CD8-positive, alpha-beta memory T cell (primary cell): ENCODE results near the gene KCNIP1. TPM values are rescaled to one million over a fixed set of nuclear protein-coding genes. Genes with fewer than 3 reads are reported as not detected.

Source experiments
- CTCF ChIA-PET: fragments of 350-600 bp; sonication (Branson Sonifier 250); formaldehyde crosslinking; loops from one replicate; lab custom pipeline; 2021; ENCODE audit warnings: antibody characterized with exemption; lab: Charles Lee
- POLR2A ChIA-PET: fragments of 350-600 bp; sonication (Branson Sonifier 250); formaldehyde crosslinking; loops from one replicate; lab custom pipeline; 2021; ENCODE audit warnings: antibody characterized with exemption; lab: Charles Lee
- DNase-seq, 5 donors: peaks; one replicate each; pipeline versions ENCODE4 v3.0.0 to v3.0.0-alpha.2; 2020 to 2022; ENCODE audit warnings: mixed read lengths in 1 of 5
- H3K27ac ChIP-seq: one replicate; pipeline ENCODE4 v1.7.0; 2013; ENCODE audit warnings: low read depth, mild to moderate bottlenecking, low read length, moderate library complexity
- H3K27me3 ChIP-seq: 2 replicates; pipeline ENCODE4 v1.7.0; 2013; ENCODE audit warnings: low read length, mild to moderate bottlenecking; ENCODE audit not compliant: insufficient read depth, poor library complexity, severe bottlenecking
- H3K36me3 ChIP-seq: 2 replicates; pipeline ENCODE4 v1.7.0; 2013; ENCODE audit warnings: mild to moderate bottlenecking, low read length, moderate library complexity; ENCODE audit not compliant: insufficient read depth
- H3K4me1 ChIP-seq: 2 replicates; pipeline ENCODE4 v1.7.0; 2013; ENCODE audit warnings: mild to moderate bottlenecking, low read length, moderate library complexity; ENCODE audit not compliant: insufficient read depth
- H3K4me3 ChIP-seq: 2 replicates; pipeline ENCODE4 v1.7.0; 2013; ENCODE audit warnings: mild to moderate bottlenecking, low read length
- H3K9me3 ChIP-seq: 2 replicates; pipeline ENCODE4 v1.7.0; 2013; ENCODE audit warnings: mild to moderate bottlenecking, low read length
- H3K27ac Mint-ChIP-seq, 8 donors: one replicate each; pipeline ENCODE4 v1.8.0; 2020 to 2021; ENCODE audit warnings: mixed read lengths in 8 of 8, mild to moderate bottlenecking in 6 of 8, inconsistent platforms in 3 of 8, moderate library complexity in 3 of 8
- H3K27me3 Mint-ChIP-seq, 2 donors: one replicate each; pipeline ENCODE4 v1.8.0; 2020 to 2021; ENCODE audit warnings: mixed read lengths in 2 of 2, mild to moderate bottlenecking in 1 of 2, moderate library complexity in 1 of 2
- H3K36me3 Mint-ChIP-seq, 3 donors: one replicate each; pipeline ENCODE4 v1.8.0; 2020 to 2021; ENCODE audit warnings: mixed read lengths in 3 of 3, inconsistent platforms in 1 of 3, mild to moderate bottlenecking in 1 of 3
- H3K4me1 Mint-ChIP-seq, 3 donors: one replicate each; pipeline ENCODE4 v1.8.0; 2020 to 2021; ENCODE audit warnings: mixed read lengths in 3 of 3, inconsistent platforms in 1 of 3, mild to moderate bottlenecking in 1 of 3
- H3K4me3 Mint-ChIP-seq, 7 donors: one replicate each; pipeline ENCODE4 v1.8.0; 2020 to 2021; ENCODE audit warnings: mixed read lengths in 7 of 7, mild to moderate bottlenecking in 6 of 7, moderate library complexity in 4 of 7, inconsistent platforms in 2 of 7
- H3K9me3 Mint-ChIP-seq, 5 donors: one replicate each; pipeline ENCODE4 v1.8.0; 2020 to 2022; ENCODE audit warnings: mixed read lengths in 5 of 5, mild to moderate bottlenecking in 3 of 5, moderate library complexity in 2 of 5, inconsistent platforms in 1 of 5
- polyA plus RNA-seq: library from polyadenylated mRNA; unstranded; fragments of 300-500 nt; fragmentation: Illumina TruSeq; gene quantifications from one replicate; pipeline ENCODE4 v1.2.3, GENCODE V29; 2021
- total RNA-seq, 2 experiments: library from RNA; stranded (reverse); gene quantifications; one replicate each; pipeline ENCODE4 v1.2.3, GENCODE V29; 2021

Gene KCNIP1
- total and polyA plus RNA-seq, 3 experiments from 2014 or later, result not detected

GRCh38 chr5:170693701-170694100, 189.9 kb downstream of the KCNIP1 start:
- CTCF ChIA-PET, result no interaction called here
- no peaks in the 10 kb centered on the region for H3K27me3 ChIP-seq
- no peaks in the 10 kb centered on the region for H3K36me3 ChIP-seq
- no peaks in the 10 kb centered on the region for H3K36me3 Mint-ChIP-seq
- H3K27me3 Mint-ChIP-seq, result peaks cover 5 to 71% of the 10 kb centered on the region in 2 donors
- no peak overlapping the region for H3K27ac Mint-ChIP-seq
- H3K4me1 ChIP-seq, result no peaks in the 10 kb centered on the region
- H3K9me3 Mint-ChIP-seq, result no peaks in the 10 kb centered on the region
- H3K27ac ChIP-seq, result no peak overlapping the region
- no peaks in the 10 kb centered on the region for H3K9me3 ChIP-seq
- no peaks in the 10 kb centered on the region for H3K4me1 Mint-ChIP-seq
- no peak for DNase-seq
- no peak overlapping the region for H3K4me3 ChIP-seq
- H3K4me3 Mint-ChIP-seq, result peak overlapping the region in 1 of 7 donors; percentile 5
- POLR2A ChIA-PET, result no interaction called here

DNA sequence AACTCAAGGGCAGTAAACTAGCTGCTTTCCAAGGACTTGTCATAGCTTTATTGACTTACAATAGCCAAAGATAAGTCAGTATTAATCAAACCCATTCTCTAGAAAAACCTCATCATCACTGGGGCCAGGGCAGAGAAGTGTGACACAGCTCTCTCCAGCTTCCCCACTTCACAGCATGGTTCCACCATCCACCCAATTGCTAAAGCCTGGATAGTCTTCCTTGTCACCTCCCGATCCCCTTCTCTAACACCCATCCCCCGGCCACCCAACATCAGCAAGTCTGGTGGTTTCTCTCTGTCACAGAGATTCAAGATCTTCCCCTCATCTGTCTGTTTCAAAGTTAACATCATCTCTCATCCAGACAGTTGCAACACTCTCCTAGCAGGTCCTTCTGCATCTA, 191.1 kb downstream of the KCNIP1 start:
- Mint-ChIP-seq H3K27me3 (peaks cover 10 to 65% of the 10 kb centered on the region in 2 donors), H3K27ac (no peak overlapping the region), H3K9me3 (no peaks in the 10 kb centered on the region), H3K4me1 (no peaks in the 10 kb centered on the region), H3K4me3 (no peak overlapping the region), H3K36me3 (no peaks in the 10 kb centered on the region)
- no peaks in the 10 kb centered on the region for H3K36me3 ChIP-seq
- ChIA-PET CTCF (no interaction called here), POLR2A (no interaction called here)
- no peak overlapping the region for H3K27ac ChIP-seq
- no peak overlapping the region for H3K4me3 ChIP-seq
- H3K27me3 ChIP-seq, result no peaks in the 10 kb centered on the region
- H3K9me3 ChIP-seq, result no peaks in the 10 kb centered on the region
- DNase-seq, result no peak
- H3K4me1 ChIP-seq, result no peaks in the 10 kb centered on the region

- H3K27me3 ChIP-seq, result no peaks in the 10 kb centered on the region
- POLR2A ChIA-PET, result no interaction called here
- CTCF ChIA-PET, result no interaction called here
These were observed 193.2 kb downstream of the KCNIP1 start for GRCh38 chr5:170697031-170697430.

GRCh38 chr5:170700503-170700902, 196.7 kb downstream of the KCNIP1 start:
- H3K4me1 Mint-ChIP-seq, result no peaks in the 10 kb centered on the region
- H3K27ac Mint-ChIP-seq, result no peak overlapping the region
- DNase-seq, result no peak
- H3K36me3 ChIP-seq, result no peaks in the 10 kb centered on the region
- H3K36me3 Mint-ChIP-seq, result no peaks in the 10 kb centered on the region
- ChIA-PET POLR2A (no interaction called here), CTCF (no interaction called here)
- no peak overlapping the region for H3K4me3 Mint-ChIP-seq
- H3K4me1 ChIP-seq, result no peaks in the 10 kb centered on the region
- no peaks in the 10 kb centered on the region for H3K9me3 ChIP-seq
- H3K27me3 ChIP-seq, result no peaks in the 10 kb centered on the region
- peaks cover 6 to 23% of the 10 kb centered on the region in 2 donors for H3K27me3 Mint-ChIP-seq
- H3K27ac ChIP-seq, result no peak overlapping the region
- H3K4me3 ChIP-seq, result no peak overlapping the region
- H3K9me3 Mint-ChIP-seq, result peaks cover 0 to 2% (median 0%) of the 10 kb centered on the region in 5 donors

More at GRCh38 chr5:170697031-170697430, 193.2 kb downstream of the KCNIP1 start:
- Mint-ChIP-seq H3K27ac (no peak overlapping the region), H3K27me3 (peaks cover 11 to 51% of the 10 kb centered on the region in 2 donors), H3K36me3 (no peaks in the 10 kb centered on the region), H3K9me3 (no peaks in the 10 kb centered on the region), H3K4me3 (no peak overlapping the region), H3K4me1 (no peaks in the 10 kb centered on the region)
- Histone ChIP-seq H3K36me3 (no peaks in the 10 kb centered on the region), H3K9me3 (no peaks in the 10 kb centered on the region), H3K4me3 (no peak overlapping the region), H3K27ac (no peak overlapping the region), H3K4me1 (no peaks in the 10 kb centered on the region)
- DNase-seq, result no peak

DNA sequence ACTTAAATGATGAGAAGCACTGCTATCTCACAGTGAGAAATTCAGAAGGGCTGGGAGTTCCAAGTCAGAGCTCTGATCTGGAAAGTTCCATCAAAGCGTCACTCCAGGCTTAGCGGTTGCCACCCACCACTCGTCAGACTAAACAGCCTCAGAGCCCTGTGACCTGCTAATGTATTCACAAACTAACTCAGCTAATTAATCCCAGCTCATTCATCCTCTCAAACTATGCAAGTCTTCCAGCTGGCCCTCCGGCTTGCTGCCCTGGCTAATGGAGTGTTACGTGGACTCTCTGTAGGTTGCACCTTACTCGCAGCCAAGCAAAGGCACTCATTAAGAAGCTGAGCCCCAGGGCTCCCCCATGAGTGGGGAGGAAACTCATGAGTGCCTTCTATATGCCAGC, 197.5 kb downstream of the KCNIP1 start:
- Mint-ChIP-seq H3K4me3 (no peak overlapping the region), H3K36me3 (no peaks in the 10 kb centered on the region), H3K4me1 (no peaks in the 10 kb centered on the region), H3K27me3 (peaks cover 6 to 18% of the 10 kb centered on the region in 2 donors), H3K9me3 (peaks cover 0 to 2% (median 0%) of the 10 kb centered on the region in 5 donors), H3K27ac (no peak overlapping the region)
- Histone ChIP-seq H3K27me3 (no peaks in the 10 kb centered on the region), H3K4me3 (no peak overlapping the region), H3K9me3 (no peaks in the 10 kb centered on the region), H3K4me1 (no peaks in the 10 kb centered on the region), H3K36me3 (no peaks in the 10 kb centered on the region), H3K27ac (no peak overlapping the region)
- POLR2A ChIA-PET, result no interaction called here
- CTCF ChIA-PET, result no interaction called here
- no peak for DNase-seq

DNA sequence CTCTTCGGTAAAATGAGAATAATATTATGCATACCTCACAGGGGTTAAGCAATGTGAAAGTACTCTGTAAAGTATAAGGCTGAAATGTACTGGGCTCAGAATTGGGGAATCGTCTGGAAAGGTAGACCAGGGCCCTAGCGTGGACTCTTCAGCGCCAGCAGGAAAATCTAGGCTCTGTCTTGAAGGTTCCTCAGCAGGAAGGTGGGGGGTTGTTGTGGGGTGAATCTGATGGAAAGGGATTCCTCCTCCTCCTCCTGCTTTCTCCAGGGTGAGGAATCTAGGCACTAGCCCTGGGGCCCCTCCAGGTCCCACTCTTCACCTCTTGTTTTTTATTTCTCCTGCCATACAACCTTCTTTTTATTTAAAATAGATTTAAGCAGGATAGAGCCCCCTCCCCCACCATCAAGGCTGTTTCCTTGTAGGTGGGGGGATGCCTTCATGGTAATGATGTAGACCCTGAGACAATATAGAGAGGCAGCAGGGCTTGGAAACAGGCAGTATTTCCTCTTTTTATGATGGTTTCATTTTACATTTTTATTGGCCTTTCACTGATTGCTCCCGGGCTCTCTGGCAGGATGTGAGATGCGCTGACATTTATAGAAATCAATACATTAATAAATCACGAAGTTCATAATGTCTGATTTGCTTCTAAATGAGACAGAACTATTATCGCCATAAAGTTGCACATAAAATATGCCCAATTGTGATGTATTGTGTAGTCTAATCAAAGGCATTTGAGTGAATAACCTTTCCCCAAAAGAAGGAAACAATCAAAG, 200.8 kb downstream of the KCNIP1 start:
- CTCF ChIA-PET, result no interaction called here
- Histone ChIP-seq H3K36me3 (no peaks in the 10 kb centered on the region), H3K9me3 (no peaks in the 10 kb centered on the region), H3K4me3 (no peak overlapping the region), H3K4me1 (no peaks in the 10 kb centered on the region), H3K27me3 (no peaks in the 10 kb centered on the region), H3K27ac (no peak overlapping the region)
- Mint-ChIP-seq H3K36me3 (no peaks in the 10 kb centered on the region), H3K27me3 (peaks cover 8 to 21% of the 10 kb centered on the region in 2 donors), H3K9me3 (peaks cover 0 to 7% (median 2%) of the 10 kb centered on the region in 5 donors), H3K27ac (no peak overlapping the region), H3K4me1 (no peaks in the 10 kb centered on the region), H3K4me3 (no peak overlapping the region)
- POLR2A ChIA-PET, result no interaction called here
- DNase-seq, result no peak

- no peak overlapping the region for H3K27ac Mint-ChIP-seq
- Histone ChIP-seq H3K9me3 (no peaks in the 10 kb centered on the region), H3K4me1 (no peaks in the 10 kb centered on the region), H3K27me3 (no peaks in the 10 kb centered on the region), H3K36me3 (no peaks in the 10 kb centered on the region), H3K27ac (no peak overlapping the region), H3K4me3 (no peak overlapping the region)
- no peaks in the 10 kb centered on the region for H3K4me1 Mint-ChIP-seq
- no peak for DNase-seq
- CTCF ChIA-PET, result no interaction called here
- H3K4me3 Mint-ChIP-seq, result no peak overlapping the region
- POLR2A ChIA-PET, result no interaction called here
- H3K27me3 Mint-ChIP-seq, result peaks cover 9 to 33% of the 10 kb centered on the region in 2 donors
- H3K36me3 Mint-ChIP-seq, result no peaks in the 10 kb centered on the region
- peaks cover 0 to 15% (median 3%) of the 10 kb centered on the region in 5 donors for H3K9me3 Mint-ChIP-seq
These were observed 205.8 kb downstream of the KCNIP1 start for GRCh38 chr5:170709640-170710039.

- H3K4me3 ChIP-seq, result no peak overlapping the region
- H3K4me3 Mint-ChIP-seq, result no peak overlapping the region
- no peak for DNase-seq
- H3K36me3 Mint-ChIP-seq, result no peaks in the 10 kb centered on the region
- H3K4me1 Mint-ChIP-seq, result no peaks in the 10 kb centered on the region
- CTCF ChIA-PET, result no interaction called here
- peaks cover 10 to 33% of the 10 kb centered on the region in 2 donors for H3K27me3 Mint-ChIP-seq
- no peaks in the 10 kb centered on the region for H3K9me3 ChIP-seq
- H3K27ac Mint-ChIP-seq, result no peak overlapping the region
- H3K9me3 Mint-ChIP-seq, result peaks cover 0 to 15% (median 3%) of the 10 kb centered on the region in 5 donors
- H3K4me1 ChIP-seq, result no peaks in the 10 kb centered on the region
- no peak overlapping the region for H3K27ac ChIP-seq
- no peaks in the 10 kb centered on the region for H3K36me3 ChIP-seq
- POLR2A ChIA-PET, result no interaction called here
- no peaks in the 10 kb centered on the region for H3K27me3 ChIP-seq
These were observed 207.5 kb downstream of the KCNIP1 start for GRCh38 chr5:170711300-170711699.
